ENCODE measurements around the gene DNMT1. TPM values are rescaled to one million over a fixed set of nuclear protein-coding genes. Genes with fewer than 3 reads are reported as not detected.
"Not testable (repeated sequence)": the region's sequence is repeated elsewhere in the genome, so short reads cannot be mapped to it uniquely, and the experiment has no call there.

Gene DNMT1
- total RNA-seq, 3 donors from 2014 or later: 41.1 to 55.6 (median 55.6) TPM

DNA sequence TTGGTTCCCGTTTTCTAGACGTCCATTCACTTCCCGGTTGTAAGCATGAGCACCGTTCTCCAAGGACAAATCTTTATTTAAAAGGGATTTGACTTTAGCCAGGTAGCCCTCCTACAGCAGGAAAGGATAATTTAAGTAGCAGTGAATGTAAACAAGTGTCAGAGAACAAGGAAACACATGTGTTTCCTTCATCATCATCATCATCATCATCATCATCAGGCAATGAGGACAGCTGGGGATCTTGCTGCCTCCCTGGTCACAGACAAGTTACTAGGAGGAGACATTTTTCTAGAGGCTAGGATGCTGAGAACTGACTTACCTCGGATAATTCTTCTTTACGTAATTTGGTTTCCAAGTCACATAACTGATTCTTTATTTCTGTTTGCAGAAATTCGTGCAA, 14.3 kb downstream of the DNMT1 start:
- Histone ChIP-seq H3K4me3 (no peak overlapping the region), H3K36me3 (ENCODE audit: low read depth) (no peaks in the 10 kb centered on the region), H3K4me1 (ENCODE audit: low read depth) (no peaks in the 10 kb centered on the region), H3K9me3 (no peaks in the 10 kb centered on the region)
- intact Hi-C loops (cut with DNase I, micrococcal nuclease): no loop called here
- DNase-seq: no peak
- no peak for ATAC-seq
- TF ChIP-seq, protein P1, sequence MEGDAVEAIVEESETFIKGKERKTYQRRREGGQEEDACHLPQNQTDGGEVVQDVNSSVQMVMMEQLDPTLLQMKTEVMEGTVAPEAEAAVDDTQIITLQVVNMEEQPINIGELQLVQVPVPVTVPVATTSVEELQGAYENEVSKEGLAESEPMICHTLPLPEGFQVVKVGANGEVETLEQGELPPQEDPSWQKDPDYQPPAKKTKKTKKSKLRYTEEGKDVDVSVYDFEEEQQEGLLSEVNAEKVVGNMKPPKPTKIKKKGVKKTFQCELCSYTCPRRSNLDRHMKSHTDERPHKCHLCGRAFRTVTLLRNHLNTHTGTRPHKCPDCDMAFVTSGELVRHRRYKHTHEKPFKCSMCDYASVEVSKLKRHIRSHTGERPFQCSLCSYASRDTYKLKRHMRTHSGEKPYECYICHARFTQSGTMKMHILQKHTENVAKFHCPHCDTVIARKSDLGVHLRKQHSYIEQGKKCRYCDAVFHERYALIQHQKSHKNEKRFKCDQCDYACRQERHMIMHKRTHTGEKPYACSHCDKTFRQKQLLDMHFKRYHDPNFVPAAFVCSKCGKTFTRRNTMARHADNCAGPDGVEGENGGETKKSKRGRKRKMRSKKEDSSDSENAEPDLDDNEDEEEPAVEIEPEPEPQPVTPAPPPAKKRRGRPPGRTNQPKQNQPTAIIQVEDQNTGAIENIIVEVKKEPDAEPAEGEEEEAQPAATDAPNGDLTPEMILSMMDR (IDR thresholded peaks at IDR 0.05): no peak

DNA sequence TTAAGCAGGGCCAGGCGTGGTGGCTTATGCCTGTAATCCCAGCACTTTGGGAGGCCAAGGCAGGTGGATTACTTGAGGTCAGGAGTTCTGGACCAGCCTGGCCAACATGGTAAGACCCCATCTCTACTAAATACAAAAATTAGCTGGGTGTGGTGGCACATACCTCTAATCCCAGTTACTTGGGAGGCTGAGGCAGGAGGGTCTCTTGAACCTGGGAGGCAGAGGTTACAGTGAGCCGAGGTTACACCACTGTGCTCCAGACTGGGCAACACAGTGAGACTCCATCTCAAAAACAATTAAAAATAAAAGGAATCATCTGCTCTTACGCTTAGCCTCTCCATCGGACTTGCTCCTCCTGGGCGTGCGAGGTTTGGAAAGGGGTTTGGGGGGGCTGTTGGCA, 14.7 kb downstream of the DNMT1 start:
- H3K36me3 ChIP-seq (ENCODE audit: low read depth); H3K4me3 ChIP-seq; H3K9me3 ChIP-seq; ATAC-seq; H3K4me1 ChIP-seq (ENCODE audit: low read depth); intact Hi-C loops (cut with DNase I, micrococcal nuclease); DNase-seq: not testable (repeated sequence)

DNA sequence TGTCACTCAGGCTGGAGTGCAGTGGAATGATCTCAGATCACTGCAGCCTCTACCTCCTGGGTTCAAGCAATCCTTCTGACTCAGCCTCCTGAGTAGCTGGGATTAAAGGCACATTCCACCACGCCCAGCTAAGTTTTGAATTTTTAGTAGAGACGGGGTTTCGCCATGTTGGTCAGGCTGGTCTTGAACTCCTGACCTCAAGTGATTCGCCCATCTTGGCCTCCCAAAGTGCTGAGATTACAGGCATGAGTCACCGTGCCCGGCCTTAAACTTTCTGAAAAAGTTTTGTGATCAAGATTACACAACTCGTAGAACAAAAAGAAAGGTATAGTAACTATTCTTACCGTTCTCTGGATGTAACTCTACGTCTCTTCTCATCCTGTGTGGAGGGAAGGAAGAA, 21.2 kb downstream of the DNMT1 start:
- H3K36me3 ChIP-seq (ENCODE audit: low read depth): no peaks in the 10 kb centered on the region

DNA sequence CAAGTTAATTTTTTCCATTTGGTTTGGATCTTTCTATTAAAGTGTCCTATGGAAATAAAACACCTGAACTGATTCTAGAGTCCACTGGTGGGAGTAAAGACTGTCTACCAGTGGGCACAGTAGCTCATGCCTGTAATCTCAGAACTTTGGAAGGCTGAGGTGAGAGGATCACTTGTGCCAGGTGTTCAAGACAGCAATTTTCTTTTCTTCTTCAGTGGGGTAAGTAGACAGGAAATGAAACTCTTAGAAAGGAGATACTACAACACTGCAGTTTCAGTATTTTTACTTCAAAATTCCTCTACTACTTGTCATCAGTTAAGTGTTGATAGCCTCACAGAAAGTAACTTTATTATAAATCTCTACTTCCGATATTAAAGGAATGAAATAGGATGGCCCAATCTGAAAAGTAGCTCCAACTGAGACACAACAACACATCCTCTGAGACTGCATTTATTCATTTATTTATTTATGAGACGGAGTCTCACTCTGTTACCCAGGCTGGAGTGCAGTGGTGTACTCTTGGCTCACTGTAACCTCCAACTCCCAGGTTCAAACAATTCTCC, 26.3 kb downstream of the DNMT1 start:
- ATAC-seq: no peak
- no peaks in the 10 kb centered on the region for H3K36me3 ChIP-seq (ENCODE audit: low read depth)
- TF ChIP-seq, protein P1 (IDR thresholded peaks at IDR 0.05): no peak
- no peak for DNase-seq
- H3K4me3 ChIP-seq: no peak overlapping the region
- no peaks in the 10 kb centered on the region for H3K9me3 ChIP-seq
- intact Hi-C loops (cut with DNase I, micrococcal nuclease): no loop called here
- H3K4me1 ChIP-seq (ENCODE audit: low read depth): no peaks in the 10 kb centered on the region

More for the DNA sequence above, 21.2 kb downstream of the DNMT1 start:
- DNase-seq (no peak), ATAC-seq (no peak)
- Histone ChIP-seq H3K9me3 (no peaks in the 10 kb centered on the region), H3K4me1 (ENCODE audit: low read depth) (no peaks in the 10 kb centered on the region), H3K4me3 (no peak overlapping the region)
- TF ChIP-seq, protein P1 (IDR thresholded peaks at IDR 0.05): no peak
- intact Hi-C loops (cut with DNase I, micrococcal nuclease): no loop called here

DNA sequence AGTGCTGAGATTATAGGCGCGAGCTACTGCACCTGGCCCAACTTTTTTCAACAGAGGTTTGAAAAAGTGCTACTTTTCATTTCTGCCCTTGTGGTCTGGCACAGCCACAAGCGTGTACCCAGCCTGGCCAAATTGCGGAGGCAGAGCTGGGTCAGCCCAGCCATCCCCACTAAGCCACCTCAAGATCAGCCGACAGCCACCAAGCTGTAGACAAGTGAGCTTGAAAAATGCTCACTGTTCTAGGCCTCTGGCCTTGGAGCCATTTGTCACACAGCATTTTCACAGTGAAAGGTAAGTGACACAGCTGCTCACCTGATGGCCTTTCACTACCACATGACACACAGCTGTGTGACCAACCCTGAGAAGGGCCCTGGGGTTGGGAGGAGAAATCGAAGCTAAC, 27.3 kb downstream of the DNMT1 start:
- ATAC-seq: no peak

DNA sequence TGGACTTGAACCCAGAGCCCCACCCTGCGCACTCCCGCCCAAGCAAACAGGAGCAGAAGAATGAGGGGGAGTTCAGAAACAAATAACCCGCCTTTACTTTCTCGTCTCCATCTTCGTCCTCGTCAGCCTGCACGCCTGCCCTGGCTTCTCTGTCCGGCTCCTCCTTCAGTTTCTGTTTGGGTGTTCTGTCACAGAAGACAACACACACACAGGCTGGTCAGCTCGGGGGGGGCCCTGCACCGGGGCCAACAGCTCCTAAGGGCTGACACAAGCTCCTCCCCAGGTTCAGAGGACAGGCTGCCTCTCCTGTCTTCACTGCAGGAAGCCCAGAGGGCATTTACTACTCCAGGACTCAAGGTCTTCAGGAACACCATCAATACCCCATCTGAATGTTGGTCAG, 28.3 kb downstream of the DNMT1 start:
- DNase-seq; ATAC-seq; intact Hi-C loops (cut with DNase I, micrococcal nuclease); H3K36me3 ChIP-seq (ENCODE audit: low read depth); H3K4me3 ChIP-seq; H3K9me3 ChIP-seq; H3K4me1 ChIP-seq (ENCODE audit: low read depth): not testable (repeated sequence)

More for the DNA sequence above, 27.3 kb downstream of the DNMT1 start:
- intact Hi-C loops (cut with DNase I, micrococcal nuclease): no loop called here
- Histone ChIP-seq H3K4me3 (no peak overlapping the region), H3K9me3 (no peaks in the 10 kb centered on the region), H3K4me1 (ENCODE audit: low read depth) (no peaks in the 10 kb centered on the region), H3K36me3 (ENCODE audit: low read depth) (no peaks in the 10 kb centered on the region)
- TF ChIP-seq, protein P1 (IDR thresholded peaks at IDR 0.05): no peak
- no peak for DNase-seq

DNA sequence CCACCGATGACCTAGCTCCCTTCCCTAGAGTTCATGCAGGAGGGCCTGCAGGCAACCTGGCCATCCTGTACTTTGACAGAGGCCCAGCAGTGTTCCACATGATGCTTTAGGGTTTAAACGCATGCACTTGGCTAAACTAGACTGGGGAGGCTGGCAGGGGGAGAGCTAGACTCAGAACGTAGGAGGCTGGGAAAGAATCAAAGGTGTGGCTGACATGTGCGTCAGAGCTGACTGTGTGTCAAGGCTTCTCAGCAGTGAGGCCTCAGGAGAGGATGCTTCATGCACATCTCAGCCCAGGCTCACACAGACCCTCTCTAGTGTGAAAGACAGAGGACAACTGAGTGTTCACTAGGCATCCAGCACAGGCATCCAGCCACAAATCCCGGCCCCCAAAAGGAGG, 28.7 kb downstream of the DNMT1 start:
- Histone ChIP-seq H3K9me3 (no peaks in the 10 kb centered on the region), H3K4me1 (ENCODE audit: low read depth) (no peaks in the 10 kb centered on the region), H3K36me3 (ENCODE audit: low read depth) (no peaks in the 10 kb centered on the region), H3K4me3 (no peak overlapping the region)
- ATAC-seq: no peak
- intact Hi-C loops (cut with DNase I, micrococcal nuclease): no loop called here
- no peak for DNase-seq
- TF ChIP-seq, protein P1 (IDR thresholded peaks at IDR 0.05): no peak
